GM13976 (cell line): ENCODE data around the gene ENOSF1.

Experiments used
- DNase-seq: peaks from one replicate; pipeline ENCODE4 v3.0.0; 2012; ENCODE audit warnings: low spot score
- in situ Hi-C: fragments of 300-500 bp; cut with MboI; formaldehyde crosslinking; loops from one replicate; pipeline ENCODE4 v1.12.0; 2022; ENCODE audit warnings: low sequenced_read_pairs, mixed read lengths, inconsistent platforms; ENCODE audit not compliant: unreplicated experiment
- TF ChIP-seq, protein P1 (sequence below): IDR thresholded peaks from 2 replicates; pipeline ENCODE4 v1.5.1; 2012; ENCODE audit warnings: borderline replicate concordance, mild to moderate bottlenecking; ENCODE audit not compliant: insufficient read depth; ENCODE audit errors: extremely low read depth, missing control alignments, control extremely low read depth

ENOSF1 gene

DNA sequence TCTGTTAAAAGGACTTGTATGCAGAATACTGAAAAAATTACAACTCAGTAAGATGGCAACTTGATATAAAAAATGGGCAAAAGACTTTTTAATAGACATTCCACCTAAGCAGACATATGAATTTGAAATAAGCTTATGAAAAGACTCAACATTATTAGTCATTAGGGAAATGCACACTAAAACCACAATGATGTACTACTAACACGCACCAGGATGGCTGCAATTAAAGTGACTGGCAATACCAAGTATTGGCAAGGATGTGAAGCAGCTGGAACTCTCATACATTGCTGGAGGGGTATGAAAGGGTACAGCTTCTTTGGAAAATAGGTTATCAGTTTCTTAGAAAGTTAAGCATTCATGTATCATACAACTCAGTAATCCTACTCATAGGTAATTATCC lies 3.2 kb upstream of the ENOSF1 start:
- no peak for DNase-seq
- TF ChIP-seq, protein P1, sequence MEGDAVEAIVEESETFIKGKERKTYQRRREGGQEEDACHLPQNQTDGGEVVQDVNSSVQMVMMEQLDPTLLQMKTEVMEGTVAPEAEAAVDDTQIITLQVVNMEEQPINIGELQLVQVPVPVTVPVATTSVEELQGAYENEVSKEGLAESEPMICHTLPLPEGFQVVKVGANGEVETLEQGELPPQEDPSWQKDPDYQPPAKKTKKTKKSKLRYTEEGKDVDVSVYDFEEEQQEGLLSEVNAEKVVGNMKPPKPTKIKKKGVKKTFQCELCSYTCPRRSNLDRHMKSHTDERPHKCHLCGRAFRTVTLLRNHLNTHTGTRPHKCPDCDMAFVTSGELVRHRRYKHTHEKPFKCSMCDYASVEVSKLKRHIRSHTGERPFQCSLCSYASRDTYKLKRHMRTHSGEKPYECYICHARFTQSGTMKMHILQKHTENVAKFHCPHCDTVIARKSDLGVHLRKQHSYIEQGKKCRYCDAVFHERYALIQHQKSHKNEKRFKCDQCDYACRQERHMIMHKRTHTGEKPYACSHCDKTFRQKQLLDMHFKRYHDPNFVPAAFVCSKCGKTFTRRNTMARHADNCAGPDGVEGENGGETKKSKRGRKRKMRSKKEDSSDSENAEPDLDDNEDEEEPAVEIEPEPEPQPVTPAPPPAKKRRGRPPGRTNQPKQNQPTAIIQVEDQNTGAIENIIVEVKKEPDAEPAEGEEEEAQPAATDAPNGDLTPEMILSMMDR: no peak
- in situ Hi-C loops: no loop called here

DNA sequence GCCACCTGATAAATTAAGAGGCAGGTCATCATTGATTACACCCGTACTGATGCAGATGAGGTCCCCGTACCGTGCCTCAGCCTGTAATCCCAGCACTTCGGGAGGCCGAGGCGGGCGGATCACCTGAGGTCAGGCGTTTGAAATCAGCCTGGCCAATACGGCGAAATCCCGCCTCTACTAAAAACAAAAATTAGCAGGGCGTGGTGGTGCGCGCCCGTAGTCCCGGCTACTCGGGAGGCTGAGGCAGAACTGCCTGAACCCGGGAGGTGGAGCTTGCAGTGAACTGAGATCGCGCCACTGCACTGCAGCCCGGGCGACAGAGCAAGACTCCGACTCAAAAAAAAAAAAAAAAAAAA lies 683 bp upstream of the ENOSF1 start:
- TF ChIP-seq, protein P1: no peak
- in situ Hi-C loops: no loop called here
- DNase-seq: no peak

DNA sequence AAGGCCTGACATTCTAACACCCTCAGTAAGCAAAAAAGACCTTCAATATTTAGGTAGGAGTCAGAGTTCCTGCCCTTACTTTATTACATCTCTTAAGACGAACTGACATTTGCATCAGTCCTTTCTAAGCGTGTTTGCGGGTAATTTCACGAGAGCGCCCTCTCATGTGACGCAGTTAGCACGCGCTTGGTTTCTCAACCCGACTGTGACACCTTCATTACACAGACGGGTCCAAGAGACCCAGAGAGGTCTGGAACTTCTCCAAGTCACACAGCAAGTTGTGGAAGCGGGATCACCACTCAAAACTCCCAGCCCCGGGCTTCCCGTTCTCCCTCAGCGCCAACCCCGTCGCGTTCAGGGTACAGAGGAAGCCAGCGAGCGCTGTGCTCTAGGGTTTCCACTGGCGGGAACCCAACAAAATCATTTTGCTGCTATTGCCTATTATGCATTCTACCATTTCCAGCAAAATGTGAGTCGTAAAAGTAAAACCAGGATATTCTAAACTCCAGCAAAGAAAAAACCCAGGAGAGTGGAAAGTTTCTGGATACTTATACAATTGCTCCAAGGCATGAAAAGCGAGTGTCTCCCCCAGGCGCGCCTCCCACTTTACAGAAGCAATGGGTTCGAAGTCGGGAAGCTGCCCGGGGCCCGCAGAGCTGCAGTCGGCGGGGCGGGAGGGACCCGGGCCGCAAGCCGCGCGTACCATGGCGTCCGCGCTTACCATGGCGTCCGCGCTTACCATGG lies 601 bp downstream of the ENOSF1 start:
- peak; percentile 73 for DNase-seq
- in situ Hi-C loops: no loop called here
- TF ChIP-seq, protein P1: peak; percentile 16

DNA sequence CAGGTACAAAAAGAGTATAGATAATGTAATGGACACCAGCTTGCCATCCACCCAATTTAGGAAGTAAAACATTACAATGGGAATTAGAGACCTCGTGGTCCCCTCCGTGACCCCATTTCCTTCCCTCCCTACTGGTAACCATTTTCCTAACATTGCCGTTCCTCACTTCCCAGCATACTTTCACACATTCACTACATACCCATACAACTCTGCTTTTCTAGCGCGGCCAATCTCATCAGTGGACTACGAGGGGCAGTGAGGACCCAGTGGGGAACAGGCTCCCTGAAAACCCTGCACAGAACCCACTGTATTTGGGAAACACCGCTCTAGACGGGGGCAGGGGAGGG lies 1.1 kb downstream of the ENOSF1 start:
- DNase-seq: no peak
- TF ChIP-seq, protein P1: no peak
- in situ Hi-C loops: no loop called here

DNA sequence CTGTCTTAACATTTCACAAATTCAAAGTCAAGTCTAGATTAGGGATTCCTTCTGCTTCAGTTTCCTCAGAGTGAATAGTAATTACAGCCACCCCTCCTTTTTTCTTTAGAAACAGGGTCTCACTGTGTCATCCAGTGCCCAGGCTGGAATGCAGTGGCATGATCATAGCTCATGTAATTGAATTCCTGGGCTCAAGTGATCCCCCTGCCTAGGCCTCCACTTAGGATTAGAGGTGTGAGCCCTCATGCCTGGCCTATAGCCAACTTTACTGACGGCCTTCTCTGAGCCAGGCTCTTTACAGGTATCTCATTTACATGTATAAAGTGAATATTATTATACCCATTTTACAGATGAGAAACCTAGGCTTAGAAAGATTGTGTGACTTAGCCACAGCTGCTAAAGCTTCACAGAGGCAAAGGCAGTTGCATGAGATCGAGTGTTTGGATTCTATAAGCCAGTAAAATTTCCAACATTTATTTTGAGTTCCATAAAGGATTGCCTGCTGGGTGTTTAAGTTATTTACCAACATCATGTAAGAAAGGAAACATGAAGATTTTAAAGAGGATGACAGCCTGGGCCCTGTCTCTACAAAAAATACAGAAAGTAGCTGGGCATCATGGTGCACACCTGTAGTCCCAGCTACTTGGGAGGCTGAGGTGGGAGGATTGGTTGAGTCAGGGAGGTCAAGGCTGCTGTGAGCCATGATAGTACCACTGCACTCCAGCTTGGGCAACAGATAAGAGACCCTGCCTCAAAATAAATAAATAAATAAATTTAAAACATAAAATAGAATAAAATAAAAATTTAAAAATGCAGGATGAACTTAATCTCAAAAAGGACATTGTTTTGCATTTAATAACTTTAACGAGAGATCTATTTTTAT lies 1.8 kb downstream of the ENOSF1 start:
- TF ChIP-seq, protein P1: no peak
- in situ Hi-C loops: no loop called here
- no peak for DNase-seq

DNA sequence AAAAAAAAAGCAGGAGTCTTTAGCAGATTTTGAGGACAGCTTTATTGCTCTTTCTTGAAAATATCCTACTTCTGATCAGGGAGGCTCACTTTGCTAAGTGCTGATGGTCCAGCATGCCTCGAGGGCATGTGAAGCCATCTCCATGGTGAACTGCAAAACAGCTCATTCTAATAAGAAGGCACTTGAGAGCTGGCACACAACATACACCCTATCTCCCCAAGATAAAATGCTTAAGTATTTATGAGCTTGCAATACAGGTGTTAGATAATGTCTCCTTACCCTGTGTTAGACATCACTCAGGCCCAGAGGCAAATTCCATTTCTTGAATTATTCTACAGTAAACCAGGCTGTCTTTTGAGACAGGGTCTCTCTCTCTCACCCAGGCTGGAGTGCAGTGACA lies 2.7 kb downstream of the ENOSF1 start:
- DNase-seq: no peak
- TF ChIP-seq, protein P1: no peak
- in situ Hi-C loops: no loop called here

DNA sequence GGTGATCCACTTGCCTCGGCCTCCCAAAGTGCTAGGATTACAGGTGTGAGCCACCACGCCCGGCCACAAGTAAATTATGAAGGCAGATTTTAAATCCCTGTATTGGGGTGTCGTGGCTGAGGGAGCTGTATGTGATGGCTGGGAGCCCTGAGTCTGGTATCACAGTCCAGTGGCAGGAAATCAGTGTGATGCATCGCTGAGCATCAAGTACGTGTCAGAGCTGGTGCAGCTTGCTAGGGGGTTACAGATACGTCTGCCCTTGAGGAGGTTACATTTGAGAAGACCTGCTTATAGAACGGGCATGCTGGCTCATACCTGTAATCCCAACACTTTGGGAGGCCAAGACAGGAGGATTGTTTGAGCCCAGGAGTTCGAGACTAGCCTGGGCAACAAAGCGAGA lies 4.3 kb downstream of the ENOSF1 start:
- in situ Hi-C loops: no loop called here
- DNase-seq: no peak
- TF ChIP-seq, protein P1: no peak
